SHP77 (cell line): ENCODE data around the gene PADI6.

Source experiments
- DNase-seq, 2 experiments: peaks; one replicate each; lab custom pipeline; 2025; lab: John Stamatoyannopoulos, UW

Gene PADI6

GRCh38 chr1:17356387-17357026 lies 15.5 kb upstream of the PADI6 start:
- DNase-seq: no peak

GRCh38 chr1:17358557-17358956 lies 13.4 kb upstream of the PADI6 start:
- DNase-seq: no peak

GRCh38 chr1:17359031-17359430 lies 13.0 kb upstream of the PADI6 start:
- no peak for DNase-seq

GRCh38 chr1:17359808-17360207 lies 12.2 kb upstream of the PADI6 start:
- no peak for DNase-seq

DNA sequence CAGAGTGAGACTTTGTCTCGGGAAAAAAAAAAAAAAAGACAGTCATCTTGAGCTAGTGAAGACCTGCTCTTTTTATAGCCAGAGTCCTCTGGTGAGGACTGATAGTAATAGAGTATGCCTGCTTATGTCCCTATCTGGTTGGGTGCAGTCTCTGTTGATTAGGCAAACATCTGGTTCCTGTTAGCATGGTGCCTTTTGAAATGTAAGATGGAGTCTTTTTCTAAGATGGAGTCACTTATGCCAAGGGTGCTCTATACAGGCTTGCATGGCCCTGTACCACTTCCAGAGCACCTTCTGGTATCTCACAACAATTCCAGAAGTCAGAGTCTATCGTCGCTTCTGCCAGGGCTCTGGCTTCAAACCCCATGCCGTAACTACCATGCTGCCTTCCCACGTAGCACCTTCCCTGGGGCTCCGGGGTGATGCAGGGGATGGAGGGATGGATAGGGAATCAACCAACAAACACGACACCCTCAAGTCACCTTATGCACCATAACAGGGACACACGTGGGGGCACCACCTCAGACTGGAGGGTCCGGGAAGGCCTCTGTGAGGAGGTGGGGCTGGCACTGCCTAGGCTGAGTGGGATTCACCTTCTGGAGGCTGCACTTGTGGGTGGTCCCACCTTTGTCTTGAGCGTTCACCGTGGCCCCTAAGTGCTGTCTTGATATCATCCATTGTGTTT lies 11.6 kb upstream of the PADI6 start:
- DNase-seq: no peak

- DNase-seq: no peak
These were observed 10.3 kb upstream of the PADI6 start for GRCh38 chr1:17361687-17362086.

DNA sequence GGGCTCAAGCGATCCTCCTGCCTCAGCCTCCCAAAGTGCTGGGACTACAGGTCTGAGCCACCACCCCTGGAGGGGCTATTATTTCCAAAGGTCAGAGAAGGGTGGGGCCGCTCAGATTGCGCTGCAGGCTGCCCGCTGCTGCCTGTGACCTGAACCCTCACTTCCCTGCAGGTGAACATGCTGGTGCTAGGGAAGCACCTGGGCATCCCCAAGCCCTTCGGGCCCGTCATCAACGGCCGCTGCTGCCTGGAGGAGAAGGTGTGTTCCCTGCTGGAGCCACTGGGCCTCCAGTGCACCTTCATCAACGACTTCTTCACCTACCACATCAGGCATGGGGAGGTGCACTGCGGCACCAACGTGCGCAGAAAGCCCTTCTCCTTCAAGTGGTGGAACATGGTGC lies 8.6 kb upstream of the PADI6 start:
- no peak for DNase-seq

- DNase-seq: no peak
These were observed 8.2 kb upstream of the PADI6 start for GRCh38 chr1:17363771-17364170.

GRCh38 chr1:17365293-17365692 lies 6.7 kb upstream of the PADI6 start:
- no peak for DNase-seq

DNA sequence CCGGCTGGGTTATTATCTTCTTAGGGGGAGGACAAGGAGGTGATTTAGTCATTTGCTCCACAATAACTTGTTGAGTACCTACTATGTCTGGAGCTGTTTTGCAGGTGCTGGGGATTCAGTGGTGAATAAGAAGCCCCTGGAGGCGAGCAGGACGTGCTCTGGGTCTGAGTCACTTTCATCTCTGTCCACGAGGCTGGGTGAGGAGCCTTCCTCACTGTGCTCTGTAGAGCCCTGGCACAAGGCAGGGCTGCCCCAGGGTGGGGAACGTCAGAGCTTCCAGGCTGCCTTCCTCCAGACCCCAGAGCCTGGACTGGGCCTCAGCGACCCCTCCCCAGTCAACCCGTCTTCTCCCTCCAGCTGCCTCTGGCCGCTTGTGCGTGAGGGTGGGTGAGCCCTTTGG lies 2.5 kb upstream of the PADI6 start:
- DNase-seq: no peak

DNA sequence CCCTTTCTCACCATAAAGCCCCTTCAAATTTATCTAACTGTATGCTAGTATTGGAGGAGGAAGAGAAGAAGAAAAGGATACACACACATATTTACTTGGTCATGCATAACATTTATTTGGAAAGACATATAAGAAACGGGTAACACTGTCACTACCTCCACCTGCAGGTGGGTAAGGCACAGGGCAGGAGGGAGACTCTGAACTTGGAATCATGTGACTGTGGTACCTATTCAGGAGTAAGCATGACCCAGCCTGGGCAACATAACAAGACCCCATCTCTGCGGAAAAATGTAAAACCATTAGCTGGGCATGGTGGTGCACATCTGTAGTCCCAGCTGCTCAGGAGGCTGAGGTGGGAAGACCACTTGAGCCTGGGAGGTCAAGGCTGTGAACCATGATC lies 1.4 kb upstream of the PADI6 start:
- DNase-seq: no peak

DNA sequence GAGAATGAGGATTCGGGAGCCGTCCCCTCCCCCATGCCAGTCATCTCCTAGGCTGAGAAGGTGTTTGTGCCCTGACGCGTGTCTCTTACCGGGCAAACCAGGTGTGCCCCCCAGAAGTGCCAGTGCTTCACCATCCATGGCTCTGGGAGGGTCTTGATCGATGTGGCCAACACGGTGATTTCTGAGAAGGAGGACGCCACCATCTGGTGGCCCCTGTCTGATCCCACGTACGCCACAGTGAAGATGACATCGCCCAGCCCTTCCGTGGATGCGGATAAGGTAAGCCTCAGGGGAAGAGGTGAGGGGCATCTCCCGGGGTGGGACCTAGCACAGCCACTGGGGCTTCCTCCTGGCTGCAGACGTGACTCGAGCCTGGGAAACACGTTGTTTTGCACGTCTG lies 959 bp downstream of the PADI6 start:
- DNase-seq: no peak

DNA sequence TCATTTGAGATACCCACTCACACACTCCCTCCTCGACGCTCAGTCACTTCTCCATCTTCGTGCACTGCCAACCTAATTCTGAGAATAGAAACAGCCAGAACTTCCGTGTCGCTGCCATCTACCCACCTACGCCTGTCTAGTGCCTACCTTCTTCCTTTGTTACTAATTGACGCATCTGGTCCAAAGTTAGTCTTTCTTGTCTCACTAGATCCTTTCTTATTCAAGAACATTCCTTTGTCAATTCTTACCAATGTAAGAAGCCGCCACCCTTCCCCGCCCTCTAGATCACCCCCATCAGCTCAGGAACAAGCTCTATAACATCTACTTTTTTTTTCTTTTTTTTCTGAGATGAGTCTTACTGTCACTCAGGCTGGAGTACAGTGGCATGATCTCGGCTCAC lies 3.7 kb downstream of the PADI6 start:
- no peak for DNase-seq

DNA sequence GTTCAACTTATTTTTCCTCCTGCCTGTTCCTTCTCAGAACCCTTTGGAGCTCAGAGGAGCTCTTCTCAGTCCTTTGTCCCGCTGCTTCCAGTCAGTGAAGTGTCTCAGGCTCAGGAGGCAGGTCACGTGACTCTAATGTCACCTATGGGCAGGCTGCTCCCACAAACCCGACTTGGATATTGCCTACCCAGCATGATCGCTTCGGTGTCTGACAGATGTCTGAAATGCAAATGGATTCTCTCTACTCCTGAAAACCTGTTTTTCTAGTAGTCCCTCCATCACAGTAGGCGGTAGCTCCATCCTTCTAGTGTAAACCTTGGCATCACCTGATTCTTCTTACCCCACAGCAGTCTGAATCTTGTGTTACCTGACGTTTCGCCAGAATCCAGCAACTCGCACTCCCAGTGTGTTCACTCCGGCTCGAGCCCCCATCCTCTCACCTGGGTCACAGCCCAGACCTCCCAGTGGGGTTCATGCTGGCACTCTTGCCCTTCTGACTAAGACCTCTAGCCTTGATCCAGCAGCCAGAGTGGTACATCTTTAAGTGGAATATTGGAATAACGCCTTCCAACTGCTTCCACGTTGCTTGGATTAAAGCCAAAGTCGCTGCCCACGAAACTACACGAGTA lies 5.4 kb downstream of the PADI6 start:
- no peak for DNase-seq

- DNase-seq: no peak
These were observed 9.2 kb downstream of the PADI6 start for GRCh38 chr1:17381161-17381560.

DNA sequence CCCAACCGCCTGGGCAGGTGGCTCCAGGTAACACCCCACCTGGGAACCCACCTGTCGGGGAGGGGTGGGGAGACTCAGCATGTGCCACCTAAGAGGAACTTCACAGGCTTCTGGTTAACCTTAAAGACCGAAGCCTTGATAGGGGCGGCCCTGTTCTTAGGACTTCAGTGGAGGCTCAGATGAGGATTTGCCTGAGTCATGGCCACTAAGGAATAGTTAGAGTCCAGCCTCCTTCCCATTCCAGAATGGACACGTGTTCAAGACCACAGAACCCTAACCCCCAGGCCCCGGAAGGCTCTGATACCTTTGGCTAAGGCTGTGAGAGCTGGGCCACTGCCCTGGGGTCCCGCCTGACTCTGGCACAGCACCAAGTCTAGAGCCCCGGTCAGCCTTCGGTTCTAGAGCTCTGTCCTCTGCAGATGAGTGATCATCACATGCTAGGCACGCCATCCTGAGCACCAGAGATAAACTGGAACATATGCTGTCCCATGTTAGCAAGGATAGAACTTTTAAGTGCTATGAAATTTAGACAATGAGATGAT lies 20.3 kb downstream of the PADI6 start:
- DNase-seq: no peak

DNA sequence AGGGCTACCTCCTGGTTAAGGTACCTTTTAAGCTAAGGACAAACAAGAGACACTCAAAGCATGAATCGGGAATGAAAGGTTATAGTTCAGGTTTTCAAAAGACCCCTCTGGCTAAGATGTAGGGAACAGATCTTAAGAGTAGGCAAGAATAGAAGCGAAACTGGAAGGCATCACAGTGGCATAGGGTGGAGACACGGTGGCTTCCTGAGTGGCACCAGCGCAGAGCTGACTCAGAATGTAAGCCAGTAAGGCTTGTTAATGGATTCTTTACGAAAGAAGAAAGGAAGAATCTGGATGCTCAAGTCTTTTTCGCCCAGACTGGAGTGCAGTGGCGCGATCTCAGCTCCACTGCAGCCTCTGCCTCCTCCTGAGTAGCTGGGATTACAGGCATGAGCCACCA lies 21.2 kb downstream of the PADI6 start:
- no peak for DNase-seq

DNA sequence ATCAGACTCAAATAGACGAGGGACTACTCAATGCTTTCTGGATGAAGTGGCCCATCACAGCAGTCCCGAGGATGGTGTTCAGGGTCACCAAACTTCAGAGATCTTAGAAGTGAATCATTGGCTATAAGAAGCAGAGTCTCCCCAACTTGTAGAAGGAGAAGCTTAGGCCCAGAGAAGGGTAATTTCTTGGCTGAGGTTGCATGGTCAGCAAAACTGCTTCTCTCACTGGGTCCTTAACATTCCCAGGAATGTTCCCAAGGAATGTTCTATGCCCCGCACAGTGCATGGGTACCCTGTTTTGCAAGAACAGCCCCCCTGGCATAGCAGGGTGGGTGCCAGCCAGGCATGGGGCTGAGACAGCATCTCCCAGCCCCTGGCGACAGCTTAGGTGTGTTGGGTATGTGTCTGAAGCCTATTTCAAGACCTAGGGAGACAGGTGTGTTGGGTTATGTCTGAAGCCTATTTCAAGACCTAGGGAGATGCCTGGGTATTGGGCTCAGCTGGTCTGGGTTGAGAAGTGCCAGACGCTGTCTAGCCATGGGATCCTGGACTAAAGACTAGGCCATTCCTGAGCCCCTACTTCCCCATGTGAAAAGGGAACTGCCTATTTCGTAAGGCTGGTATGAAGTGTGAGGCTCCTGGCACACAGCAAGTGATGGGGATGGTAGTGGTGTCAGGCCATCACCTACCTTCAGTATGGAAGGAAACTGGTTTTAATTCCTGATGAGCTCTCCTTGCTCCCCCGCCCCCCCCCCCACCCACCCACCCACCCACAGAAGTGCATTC lies 26.1 kb downstream of the PADI6 start:
- no peak for DNase-seq

DNA sequence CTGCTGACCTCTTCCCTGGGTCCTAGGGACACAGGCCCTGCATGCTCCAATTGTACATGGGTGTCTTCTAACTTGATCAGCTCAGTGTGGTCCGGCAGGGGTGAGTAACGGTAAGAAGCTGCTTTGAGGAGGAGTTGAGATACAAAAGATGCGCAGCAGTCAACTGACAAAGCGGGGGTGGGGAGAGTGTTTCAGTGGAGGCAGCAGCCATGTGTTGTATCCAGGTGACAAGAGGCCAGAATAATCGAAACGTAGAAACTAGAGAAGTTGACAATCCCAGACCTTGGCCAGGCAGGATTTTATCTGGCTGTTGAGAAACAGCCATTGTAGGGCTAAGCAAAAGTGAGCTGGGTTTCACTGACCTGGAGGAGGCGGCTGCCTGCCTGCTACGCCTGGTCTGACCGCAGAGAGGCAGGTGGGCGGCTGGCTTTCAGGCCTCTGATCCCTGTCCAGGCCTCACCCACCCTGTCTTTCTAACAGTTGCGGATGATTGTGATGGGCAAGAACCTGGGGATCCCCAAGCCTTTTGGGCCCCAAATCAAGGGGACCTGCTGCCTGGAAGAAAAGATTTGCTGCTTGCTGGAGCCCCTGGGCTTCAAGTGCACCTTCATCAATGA lies 28.8 kb downstream of the PADI6 start:
- no peak for DNase-seq

DNA sequence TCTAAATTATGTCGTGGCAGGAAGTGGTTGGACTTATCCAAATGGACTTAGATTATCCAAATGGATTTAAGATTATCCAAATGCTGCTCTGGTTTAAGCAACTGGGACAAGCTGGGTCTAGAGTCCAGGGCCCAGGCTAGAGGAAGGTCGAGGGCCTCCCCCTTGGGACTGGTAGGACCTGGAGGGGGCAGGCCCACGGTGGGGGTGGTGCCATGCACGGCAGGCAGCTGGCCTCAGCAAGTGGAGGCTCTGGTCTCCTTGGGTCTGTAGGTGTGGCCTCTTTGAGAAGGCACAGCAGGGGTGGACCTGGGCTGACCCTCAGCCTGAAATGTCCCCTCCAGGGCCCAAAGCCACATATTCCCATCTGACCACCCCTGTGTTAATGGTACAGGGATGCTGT lies 29.8 kb downstream of the PADI6 start:
- no peak for DNase-seq

- DNase-seq: no peak
These were observed 31.1 kb downstream of the PADI6 start for GRCh38 chr1:17403081-17403480.

GRCh38 chr1:17404034-17404684 lies 32.2 kb downstream of the PADI6 start:
- DNase-seq: no peak
